ENCODE data around the gene FAM234B.

Gene FAM234B

DNA sequence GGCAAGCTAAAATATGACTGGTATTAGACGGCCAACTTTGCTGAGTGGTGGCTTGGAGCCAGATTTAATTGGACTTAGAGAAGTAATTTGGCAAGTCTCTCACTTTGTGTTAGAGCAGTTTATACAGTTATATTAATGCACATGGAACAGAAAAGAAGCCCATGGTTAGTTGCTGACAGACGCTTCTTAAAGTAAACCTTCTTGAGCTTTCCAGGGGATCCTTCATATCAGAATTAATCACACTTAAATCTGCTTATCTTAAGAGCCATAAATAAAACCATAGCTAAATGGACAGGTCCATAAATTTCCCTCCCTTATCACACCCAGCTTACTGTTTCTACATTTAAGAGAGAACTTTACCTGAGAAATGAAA is 49.7 kb downstream of the FAM234B start:
- DNase-seq, result no peak

DNA sequence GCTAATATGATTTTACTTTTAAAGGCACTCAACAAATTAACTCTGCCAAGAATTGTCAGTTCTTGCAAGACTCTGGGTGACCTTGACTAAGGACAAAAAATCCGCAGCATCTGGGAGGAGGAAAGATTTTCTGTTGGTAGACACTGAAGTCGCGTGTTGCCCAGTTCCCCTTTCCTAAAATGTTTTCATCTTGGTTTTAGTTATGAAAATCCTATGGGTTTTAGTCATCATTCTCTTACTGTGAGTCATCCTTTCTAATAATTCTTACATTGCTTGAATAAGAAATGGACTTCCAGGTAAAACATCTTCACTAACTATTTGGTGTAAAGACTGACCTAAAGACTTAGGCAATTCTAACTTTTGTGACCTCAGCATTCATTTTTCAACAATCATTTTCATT is 50.2 kb downstream of the FAM234B start:
- DNase-seq, result no peak

DNA sequence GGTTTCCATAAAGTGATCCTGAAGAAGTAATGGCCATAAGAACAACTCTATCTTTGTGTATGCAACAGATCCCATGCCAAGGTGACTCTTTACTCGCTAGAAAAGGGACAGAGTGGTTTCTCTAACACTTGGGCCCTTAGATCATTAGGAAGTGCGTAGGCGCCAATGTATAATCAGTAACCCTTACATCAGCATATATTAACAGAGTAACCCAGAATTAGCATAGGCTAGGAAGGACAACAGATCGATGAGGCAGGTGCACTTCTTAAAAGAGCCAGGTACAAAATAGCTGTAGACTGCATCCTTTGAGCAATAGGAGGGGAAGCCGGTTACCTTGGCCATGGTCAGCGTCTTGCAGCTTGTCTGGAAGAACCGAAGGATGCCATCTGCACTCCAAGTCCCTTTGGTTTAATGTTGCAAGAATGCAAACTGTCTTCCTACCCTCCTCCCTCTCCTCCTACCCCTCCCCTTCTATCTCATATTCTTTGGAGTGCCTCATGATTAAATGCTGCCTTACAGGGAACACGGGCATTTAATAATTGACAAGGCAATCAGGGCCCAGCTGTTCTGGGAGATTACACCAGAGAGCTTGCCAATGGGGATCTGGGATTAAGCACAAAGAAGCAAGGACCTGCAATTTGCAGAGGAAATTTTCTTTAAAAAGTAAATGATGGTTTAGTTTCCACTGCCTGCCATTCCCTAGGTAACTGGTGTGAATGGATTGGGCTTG is 51.2 kb downstream of the FAM234B start:
- no peak for DNase-seq

DNA sequence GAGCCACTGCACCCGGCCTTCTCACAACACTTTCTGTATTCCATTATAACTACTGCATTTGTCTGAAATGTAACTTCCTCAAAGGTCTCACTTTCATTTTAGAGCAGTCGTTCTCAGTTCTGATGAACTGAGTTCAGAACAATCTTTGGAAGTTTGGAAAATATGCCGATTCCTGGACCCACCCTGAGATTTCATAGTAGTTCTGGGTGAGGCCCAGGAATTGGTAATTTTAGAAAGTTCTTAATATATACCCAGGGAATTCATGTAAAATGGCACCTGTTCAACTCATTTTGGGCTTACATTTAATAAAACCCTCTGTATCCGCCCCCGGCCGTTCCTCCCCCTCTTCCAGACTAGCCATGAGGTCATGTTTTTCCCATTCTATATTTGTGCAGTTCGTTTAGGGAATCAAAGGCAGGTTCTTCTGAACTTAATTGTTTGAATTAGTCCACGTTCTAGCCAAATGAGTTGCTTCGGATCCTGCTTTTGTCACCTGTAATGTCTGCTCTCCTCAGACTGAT is 53.4 kb downstream of the FAM234B start:
- no peak for DNase-seq

DNA sequence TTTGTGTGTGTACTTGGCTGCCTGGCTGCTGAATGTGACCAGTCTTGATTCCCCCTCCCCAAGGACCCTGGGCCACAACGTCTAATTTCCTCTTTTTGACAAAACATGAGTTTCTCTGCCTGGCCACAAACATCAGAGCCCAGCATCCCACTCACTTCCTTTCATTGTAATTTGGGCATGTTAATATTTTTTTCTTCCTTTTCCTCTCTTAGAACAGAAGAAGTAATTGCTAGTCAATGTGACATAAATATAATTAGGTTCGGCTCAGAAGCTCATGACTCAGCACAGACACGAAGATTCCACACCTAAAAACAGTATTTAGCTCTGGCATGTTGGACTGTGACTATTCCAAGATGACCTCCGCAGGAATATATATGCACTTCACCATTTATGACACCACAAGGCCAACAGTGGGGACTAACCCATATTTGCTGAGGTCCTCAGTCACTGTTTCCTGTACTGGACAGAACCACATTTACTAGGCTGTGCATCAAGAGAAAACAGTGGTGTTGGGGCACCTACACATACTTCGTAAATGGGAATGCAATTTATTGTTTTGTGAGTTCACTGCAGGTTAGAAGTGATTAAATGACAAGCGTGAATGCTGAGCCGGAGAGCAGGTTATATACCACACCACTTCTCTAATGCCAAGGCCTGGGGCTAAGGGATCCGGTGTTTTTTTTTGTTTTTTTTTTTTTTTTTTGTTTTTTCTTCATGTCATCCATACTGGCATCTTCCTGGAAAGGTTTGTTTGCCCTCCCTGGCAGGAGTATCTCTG is 55.1 kb downstream of the FAM234B start:
- no peak for DNase-seq

DNA sequence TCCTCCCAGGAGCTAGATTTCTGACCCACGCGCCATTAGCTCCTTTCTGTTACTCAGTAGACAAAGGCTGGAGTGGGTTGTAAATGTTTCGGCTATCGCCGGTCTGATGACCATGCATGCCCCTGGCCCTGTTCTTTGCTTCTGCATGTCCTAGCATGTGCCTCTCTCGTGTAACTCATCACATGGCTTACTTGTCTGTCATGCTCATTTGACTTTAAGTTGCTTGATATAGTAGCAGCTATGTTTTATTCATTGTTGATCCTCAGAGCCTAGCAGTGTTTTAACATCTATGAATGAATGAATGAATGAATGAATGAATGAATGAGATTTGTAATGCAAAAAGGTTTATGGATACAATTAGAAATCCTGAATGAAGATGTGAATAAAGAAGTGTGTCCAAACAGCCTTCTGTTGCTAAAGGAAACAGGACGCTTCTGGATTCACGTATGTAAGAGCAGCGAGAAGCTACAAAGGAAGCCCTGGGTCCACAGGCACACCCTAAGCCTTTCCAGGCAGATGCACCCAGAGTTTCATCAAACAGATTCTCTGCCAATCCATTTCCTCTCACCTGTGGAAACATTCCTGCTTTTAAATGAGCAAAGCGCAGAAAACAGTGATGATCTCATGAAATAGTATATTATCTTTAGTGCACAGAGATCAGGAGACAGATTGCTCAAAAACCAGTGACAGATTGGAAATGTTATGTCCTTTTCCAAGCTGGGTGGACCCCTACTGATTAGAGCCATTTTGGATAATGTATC is 55.8 kb downstream of the FAM234B start:
- no peak for DNase-seq

DNA sequence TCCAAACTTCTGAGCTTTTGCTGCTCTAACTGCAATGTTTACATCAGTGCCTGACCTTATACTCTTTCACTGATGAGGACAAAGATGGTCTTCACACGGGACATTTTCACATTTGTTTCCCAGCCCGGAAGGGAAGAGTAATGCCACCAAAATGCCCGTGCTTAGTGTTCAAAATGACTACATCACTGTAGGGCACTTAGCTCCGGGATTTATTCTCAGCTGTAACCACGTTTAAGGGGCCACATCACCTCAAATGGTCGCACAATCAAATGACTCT is 56.4 kb downstream of the FAM234B start:
- no peak for DNase-seq

DNA sequence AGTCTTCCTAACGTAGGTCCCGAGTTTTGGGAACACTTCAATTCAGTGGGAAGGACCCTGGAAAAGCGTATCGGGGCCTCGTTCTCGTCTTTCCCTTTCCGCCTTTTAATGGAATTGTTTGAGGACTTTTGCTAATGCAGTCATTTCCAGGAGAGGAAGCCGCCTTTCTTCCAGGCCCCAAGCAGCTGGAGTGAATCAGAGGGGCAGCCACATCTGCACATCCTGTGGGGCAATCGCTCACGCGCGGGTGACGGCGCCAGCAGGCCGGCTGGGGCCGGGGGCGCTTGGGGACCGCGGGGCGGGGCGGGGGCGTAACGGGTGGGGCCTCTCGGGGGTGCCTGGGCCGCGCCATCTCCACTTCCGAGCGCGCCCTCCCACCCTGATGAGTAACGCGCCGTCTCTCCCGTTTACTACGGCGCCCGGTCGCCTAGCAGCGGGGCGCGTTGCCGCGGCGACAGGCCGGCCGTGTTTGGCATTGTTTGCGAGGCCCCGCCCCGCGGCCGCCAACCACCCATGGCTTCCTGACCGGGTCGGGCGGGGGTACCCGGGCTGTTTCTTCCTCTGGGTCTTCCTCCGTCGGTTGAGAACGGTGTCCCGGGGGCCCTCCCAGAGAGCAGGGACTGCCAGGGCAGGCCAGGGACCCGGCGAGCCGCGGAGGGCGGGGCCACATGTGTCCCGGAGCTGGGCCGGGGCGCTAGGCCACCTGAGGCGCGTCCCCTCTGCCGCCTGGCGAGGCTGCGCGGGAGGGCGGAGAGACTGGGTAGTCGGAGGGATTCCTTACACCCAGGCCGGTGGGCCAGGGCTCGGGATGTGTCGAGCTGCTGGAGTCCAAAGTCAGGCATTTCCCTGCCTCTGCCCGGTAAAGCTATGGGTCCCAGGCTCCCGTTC is 56.9 kb downstream of the FAM234B start:
- peak; percentile 88 for DNase-seq

DNA sequence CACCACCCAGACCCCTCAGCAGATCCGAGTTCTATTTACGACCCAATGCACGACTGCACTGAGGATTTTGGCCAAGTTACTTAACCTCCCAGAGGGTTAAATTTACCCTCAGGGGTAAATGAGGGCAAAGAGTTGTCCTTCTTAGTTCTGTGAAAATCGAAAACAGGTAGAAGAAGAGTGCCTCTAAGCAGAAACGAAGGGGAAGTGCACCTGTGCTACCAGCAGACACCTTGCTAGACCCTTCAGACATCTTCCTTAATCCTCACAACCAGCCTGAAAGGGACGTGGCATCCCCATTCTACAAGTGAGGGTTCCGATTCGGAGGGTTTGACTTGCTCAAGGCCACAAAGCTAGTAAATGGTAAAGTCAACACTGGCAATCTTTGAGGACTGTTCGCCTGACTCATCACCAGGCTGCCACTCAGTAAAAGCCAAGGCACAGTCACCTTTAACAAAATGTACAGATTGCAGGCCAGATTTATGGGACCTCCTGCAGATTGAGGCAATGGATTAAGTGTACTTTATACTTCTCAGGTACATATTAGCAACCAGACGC is 57.7 kb downstream of the FAM234B start:
- DNase-seq, result no peak

DNA sequence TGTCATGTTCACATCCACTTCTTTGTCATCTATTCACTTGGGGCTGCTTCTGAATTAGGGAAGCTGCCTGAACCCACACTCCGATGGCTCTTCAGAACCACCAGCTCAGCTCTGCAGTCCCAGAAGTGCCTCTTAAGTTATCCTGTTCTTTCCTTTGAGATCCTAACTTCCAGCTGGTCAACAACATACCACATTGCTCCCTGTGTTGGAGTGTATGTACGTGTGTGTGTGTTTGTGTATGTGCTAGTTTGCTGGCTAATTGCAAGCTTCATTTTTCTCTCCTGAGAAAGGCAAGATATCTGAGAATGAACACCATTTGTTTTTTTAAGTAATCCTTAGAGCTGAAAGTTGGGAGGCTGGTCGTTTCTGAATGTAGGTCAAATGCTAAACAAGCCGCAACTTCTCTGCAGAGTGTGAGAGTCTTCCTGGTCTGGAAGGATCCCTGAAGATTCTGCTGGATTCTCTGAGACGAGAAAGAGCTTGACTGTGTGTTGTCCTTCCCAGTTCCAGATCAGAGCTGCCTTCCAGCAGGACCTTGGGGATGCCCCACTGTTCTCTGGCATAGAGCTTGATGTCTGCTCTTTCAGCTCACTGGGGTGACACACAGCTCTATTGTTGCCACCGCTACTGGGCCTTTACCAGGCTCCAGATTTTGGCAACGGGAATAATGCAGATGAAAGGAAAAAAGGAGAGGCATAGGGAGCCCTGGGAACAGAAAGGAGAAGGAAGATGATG is 58.4 kb downstream of the FAM234B start:
- no peak for DNase-seq

DNA sequence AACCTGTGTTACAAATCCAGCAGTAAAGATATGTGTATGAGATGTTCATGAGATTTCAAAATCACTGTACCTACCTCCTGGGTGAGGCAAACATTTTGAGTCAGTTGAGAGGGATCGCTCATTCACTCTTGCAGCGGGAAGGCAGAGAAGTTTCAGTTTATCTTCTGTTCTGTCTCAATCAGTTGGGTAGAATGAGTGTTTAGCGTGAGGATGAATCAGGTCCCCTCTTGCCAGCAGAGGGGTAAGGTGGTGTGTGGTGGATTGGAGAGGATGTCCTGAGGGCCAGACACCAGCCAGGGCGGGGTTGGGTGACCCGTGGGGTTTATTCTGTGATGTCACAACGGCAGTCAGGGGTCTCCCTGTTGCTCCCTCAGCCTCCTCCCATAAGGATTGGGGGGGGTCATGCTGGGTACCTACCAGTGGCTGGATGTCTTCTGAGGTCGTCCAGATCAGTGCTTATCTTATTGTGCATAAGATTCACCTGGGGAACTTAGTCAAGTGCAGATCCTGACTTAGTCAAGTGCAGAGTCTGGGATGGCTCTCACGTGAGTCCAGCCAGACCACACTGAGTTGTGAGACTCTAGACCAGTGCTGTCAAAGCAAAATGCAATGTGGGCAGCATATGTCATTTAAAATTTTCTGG is 59.3 kb downstream of the FAM234B start, which contains the start of gene GSG1:
Gene GSG1, minus strand, starts transcription at position 277 of the 643 bp plus-strand sequence. Its CDS starts 155 bp downstream, at position 122.
- no peak for DNase-seq

DNA sequence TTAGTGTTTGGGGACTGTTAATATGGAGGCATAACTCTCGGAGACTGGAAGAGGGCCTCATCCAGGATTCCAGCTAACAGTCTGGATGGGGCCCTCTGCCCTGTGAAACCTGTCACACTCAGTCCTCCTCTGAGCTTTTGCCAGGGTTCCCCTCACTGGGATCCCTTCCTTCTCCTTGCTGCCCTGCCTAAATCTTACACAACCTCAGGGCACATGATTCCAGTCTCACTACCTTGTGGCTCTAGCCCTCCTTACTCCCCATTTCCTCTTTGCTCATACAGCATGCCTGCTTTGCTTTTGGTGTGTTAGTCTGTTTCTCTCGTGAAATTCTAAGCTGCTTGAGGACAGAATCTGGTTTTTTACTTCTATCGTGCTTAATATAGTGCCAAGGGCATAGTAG is 60.2 kb downstream of the FAM234B start:
- DNase-seq, result no peak

DNA sequence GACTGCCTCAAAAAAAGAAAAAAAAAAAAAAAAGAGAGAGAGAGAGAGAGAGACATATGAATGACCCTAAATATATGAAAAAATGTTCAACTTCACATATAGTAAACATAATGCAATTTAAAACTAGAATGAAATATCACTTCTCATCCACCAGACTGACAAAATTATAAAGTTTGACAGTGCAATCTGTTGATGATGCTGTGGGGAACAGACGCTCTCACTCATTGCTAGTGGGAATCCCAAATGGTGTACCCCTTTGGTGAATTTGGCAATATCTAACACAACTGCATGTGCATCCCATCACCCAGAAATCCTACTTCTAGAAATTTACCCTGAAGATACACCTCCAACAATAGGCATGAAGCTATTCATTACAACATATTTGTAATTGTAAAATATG is 61.6 kb downstream of the FAM234B start:
- no peak for DNase-seq

DNA sequence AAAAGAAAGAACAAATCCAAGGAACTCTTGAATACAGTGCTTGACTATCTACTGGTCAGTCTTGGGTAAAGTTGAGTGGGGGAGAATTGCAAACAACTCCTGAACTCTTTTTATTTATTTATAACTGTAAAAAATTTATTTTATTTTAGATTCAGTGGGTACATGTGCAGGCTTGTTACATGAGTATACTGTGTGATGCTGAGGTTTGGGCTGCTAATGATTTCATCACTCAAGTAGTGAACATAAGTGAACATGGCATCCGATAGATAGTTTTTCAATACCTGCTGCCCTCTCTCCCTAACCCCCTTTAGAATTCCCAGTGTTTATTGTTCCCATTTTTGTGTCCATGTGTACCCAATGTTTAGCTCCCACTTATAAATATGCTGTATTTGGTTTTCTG is 62.5 kb downstream of the FAM234B start:
- no peak for DNase-seq

DNA sequence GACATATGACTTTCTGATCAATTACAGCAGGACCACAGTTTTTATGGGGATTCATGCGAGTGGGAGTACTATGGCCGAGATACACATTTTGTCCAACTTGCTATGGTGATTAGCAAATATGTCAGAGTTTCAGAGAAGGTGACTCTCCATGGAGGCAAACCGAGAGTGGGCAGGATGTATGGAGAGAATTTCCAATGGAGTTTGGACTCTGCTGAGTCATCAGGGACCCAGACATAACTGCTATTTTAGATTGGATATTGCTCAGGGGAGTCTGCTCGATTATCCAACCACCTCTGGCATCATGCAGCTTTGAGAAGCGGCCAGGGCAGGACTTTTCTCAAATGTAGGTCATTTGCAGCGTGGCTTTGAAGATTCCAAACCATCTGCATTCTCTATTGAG is 68.8 kb downstream of the FAM234B start:
- no peak for DNase-seq

DNA sequence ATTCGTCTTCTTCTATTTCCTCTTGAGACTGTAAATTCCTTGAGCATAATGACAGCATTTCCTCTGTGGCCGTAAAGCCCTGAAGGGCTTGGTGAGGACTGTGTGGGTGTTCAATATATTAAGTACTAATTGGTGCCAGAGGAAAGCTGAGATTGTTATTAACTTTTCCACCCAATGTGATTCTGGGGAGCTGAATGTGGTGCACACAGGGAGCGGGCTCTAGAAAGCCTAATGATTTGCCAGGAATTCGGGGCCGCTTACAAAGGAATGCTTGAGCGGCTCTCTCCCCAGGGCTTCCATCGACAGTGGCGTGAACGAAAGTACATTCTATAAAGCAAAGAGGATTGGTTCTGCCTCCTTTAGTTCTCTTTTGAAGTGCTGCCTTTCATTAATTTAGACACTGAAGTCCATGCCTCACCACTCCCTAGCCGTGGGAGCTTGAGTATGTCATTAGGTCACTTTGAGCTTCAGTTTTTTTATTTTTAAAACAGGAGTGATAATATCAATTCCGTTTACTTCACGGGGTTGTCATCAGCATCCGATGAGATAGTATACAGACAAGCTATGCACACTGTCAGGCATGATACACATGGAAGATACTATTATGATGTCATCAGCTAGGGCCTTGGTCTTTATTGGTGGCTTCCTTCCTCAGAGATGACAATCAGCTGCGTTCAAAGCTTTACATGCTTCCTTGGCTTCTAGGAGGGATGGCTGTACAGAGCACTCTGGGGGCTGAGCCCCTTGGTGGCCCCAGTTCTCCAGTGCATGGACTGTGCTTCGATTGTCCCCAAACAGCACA is 70.3 kb downstream of the FAM234B start:
- DNase-seq, result no peak

DNA sequence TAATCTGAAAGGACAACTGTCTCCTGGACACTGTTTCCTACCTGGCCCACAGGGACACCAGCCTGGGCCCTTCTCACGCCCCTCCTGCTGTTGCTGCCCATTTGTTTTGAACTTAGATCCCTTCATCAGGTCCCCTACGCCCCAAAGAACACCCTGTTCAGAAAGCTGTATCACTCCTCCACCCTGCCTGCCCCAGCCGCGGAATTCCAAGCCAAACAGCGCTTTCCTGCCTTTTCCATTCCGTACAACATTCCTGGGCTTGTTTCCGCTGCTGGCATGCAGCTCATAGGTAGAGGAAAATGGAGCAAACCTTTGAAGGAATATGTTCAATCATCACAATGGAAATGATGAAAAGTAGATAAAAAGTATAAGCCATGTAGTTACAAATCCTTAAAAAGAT is 72.1 kb downstream of the FAM234B start:
- no peak for DNase-seq

DNA sequence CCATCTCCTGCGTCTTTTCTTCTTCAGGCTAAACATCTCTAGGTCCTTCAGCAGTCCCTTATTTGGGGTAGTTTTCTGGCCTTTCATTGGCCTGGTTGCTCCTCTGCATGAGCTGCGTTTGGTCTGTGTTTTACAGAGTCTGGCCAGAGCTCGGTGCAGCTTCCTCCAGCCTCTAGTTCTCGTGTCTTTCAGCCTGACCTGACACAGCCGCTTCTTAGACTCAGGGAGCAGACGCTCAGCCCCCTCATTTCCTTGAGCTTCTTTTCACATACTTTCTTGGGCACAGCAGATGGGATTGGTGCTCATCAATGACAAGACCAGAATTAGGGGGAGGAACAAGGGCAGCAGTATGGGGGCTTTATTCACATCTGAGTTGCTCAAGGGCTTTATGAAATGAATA is 72.8 kb downstream of the FAM234B start:
- DNase-seq, result no peak

DNA sequence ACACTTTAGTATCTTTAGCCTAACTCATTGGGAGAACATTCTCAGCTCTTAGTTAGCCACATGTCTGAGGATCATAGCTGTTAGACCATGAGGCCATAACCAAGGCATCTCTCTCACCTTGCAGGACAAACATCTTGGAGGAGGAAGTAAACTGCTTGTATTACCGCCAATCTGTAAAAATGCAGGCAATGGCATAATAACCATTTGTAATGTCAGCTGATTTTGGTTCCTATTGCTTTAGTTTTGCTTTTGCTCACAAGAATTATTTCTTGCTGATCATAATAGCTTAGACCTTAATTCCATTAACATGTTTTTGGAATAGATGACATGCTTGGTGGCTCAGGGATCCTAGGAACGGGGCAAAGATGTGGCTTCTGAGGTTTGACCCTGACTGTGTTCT is 75.6 kb downstream of the FAM234B start:
- no peak for DNase-seq

DNA sequence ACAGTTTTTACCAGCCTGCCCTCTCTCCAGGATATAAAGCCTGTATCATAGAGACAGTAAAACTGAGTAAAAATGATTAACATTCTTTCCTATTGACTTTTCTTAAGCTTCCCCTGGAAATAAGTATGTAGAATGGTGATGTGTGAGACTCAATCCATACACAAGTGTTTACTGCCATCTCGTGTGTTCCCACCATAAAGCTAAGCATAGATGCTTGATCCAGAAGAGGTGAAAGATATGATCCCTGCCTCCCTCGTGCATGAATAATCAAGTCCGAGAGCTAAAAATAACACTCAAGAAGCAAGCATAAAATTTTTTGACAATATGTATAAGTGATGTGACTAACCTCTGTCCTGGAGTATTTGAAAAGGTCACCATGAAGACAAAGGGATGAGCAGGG is 76.2 kb downstream of the FAM234B start:
- DNase-seq, result no peak
